Measurements from ENCODE around the gene NR2F6.

DNA sequence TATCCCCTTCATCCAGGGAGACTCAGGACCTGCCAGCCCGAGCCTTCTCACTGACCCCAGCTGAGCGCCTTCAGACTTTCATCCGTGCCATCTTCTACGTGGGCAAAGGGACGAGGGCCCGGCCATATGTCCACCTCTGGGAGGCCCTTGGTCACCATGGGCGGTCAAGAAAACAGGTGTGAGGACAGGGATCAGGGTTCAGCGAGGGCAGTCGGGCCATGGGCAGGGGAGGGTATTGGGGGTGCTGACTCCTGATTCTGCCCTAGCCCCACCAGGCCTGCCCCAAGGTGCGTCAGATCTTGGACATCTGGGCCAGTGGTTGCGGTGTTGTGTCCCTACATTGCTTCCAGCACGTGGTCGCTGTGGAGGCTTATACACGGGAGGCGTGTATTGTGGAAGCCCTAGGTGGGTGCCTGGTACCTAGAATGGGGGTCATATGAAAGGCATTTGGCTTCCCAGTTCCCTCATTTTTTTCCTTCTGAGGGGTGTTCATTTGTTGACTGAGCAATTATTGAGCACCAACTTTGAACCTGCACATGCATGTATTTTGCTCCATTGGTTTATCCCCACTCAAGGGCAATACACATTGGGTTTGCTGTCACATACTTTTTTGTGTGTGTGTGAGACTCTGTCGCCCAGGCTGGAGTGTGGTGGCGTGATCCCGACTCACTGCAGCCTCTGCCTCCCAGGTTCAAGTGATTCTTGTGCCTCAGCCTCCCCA, 39.9 kb upstream of the NR2F6 start:
- TF ChIP-seq, protein P1, sequence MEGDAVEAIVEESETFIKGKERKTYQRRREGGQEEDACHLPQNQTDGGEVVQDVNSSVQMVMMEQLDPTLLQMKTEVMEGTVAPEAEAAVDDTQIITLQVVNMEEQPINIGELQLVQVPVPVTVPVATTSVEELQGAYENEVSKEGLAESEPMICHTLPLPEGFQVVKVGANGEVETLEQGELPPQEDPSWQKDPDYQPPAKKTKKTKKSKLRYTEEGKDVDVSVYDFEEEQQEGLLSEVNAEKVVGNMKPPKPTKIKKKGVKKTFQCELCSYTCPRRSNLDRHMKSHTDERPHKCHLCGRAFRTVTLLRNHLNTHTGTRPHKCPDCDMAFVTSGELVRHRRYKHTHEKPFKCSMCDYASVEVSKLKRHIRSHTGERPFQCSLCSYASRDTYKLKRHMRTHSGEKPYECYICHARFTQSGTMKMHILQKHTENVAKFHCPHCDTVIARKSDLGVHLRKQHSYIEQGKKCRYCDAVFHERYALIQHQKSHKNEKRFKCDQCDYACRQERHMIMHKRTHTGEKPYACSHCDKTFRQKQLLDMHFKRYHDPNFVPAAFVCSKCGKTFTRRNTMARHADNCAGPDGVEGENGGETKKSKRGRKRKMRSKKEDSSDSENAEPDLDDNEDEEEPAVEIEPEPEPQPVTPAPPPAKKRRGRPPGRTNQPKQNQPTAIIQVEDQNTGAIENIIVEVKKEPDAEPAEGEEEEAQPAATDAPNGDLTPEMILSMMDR (conservative IDR thresholded peaks at IDR 0.05; ENCODE audit: low read length): no peak
- no peak for TF ChIP-seq EZH2phosphoT487 (IDR thresholded peaks at IDR 0.05; ENCODE audit: borderline replicate concordance)
